Forelimb muscle (tissue), 1 donor: ENCODE results near the gene TSFM. TPM values are rescaled to one million over a fixed set of nuclear protein-coding genes. Genes with fewer than 3 reads are reported as not detected.
"Not testable (repeated sequence)": the region's sequence is repeated elsewhere in the genome, so short reads cannot be mapped to it uniquely, and the experiment has no call there.

Experiments used
- DNase-seq: peaks from one replicate; pipeline ENCODE4 v3.0.0-alpha.2; 2013; ENCODE audit warnings: low read depth
- polyA plus RNA-seq: library from polyadenylated mRNA; unstranded; fragments of 120-200 nt; gene quantifications from one replicate; pipeline ENCODE4 v1.2.1, GENCODE V29; 2013; ENCODE audit not compliant: insufficient read length

Gene TSFM
- polyA plus RNA-seq, 1 donor, result 30.0 TPM

- DNase-seq, result no peak
Measured at GRCh38 chr12:57815177-57816000, 32.8 kb downstream of the TSFM start.

- DNase-seq, result no peak
Measured at GRCh38 chr12:57816001-57816854, 33.6 kb downstream of the TSFM start.

- no peak for DNase-seq
Measured at GRCh38 chr12:57816855-57817151, 34.2 kb downstream of the TSFM start.

GRCh38 chr12:57817261-57817989 is 34.8 kb downstream of the TSFM start:
- DNase-seq, result no peak

- DNase-seq, result not testable (repeated sequence)
Measured at GRCh38 chr12:57817990-57818331, 35.4 kb downstream of the TSFM start.

GRCh38 chr12:57820119-57820518 is 37.5 kb downstream of the TSFM start:
- not testable (repeated sequence) for DNase-seq

- not testable (repeated sequence) for DNase-seq
Measured at GRCh38 chr12:57821015-57821414, 38.4 kb downstream of the TSFM start.

GRCh38 chr12:57821474-57822214 is 39.1 kb downstream of the TSFM start:
- no peak for DNase-seq

GRCh38 chr12:57822392-57823130 is 40.0 kb downstream of the TSFM start:
- no peak for DNase-seq

- no peak for DNase-seq
Measured at GRCh38 chr12:57823131-57823907, 40.7 kb downstream of the TSFM start.

GRCh38 chr12:57823908-57824640 is 41.5 kb downstream of the TSFM start:
- no peak for DNase-seq

GRCh38 chr12:57825451-57825850 is 42.9 kb downstream of the TSFM start:
- no peak for DNase-seq

- DNase-seq, result no peak
Measured at GRCh38 chr12:57826400-57826799, 43.8 kb downstream of the TSFM start.

- no peak for DNase-seq
Measured at GRCh38 chr12:57826966-57827365, 44.4 kb downstream of the TSFM start.

GRCh38 chr12:57829025-57829777 is 46.6 kb downstream of the TSFM start:
- no peak for DNase-seq

- no peak for DNase-seq
Measured at GRCh38 chr12:57830393-57830792, 47.8 kb downstream of the TSFM start.

- DNase-seq, result no peak
Measured at GRCh38 chr12:57832966-57833365, 50.4 kb downstream of the TSFM start.

- no peak for DNase-seq
Measured at GRCh38 chr12:57833672-57834071, 51.1 kb downstream of the TSFM start.
